ENCODE data around the gene APCDD1L.

The APCDD1L gene

GRCh38 chr20:58492074-58492718, 23.0 kb downstream of the APCDD1L start:
- DNase-seq (ENCODE audit: low read depth): no peak

- DNase-seq (ENCODE audit: low read depth): no peak
These were observed 29.0 kb downstream of the APCDD1L start for GRCh38 chr20:58486207-58486606.

GRCh38 chr20:58485393-58485792, 29.8 kb downstream of the APCDD1L start:
- DNase-seq (ENCODE audit: low read depth): no peak

- no peak for DNase-seq (ENCODE audit: low read depth)
These were observed 31.7 kb downstream of the APCDD1L start for GRCh38 chr20:58483470-58483869.

- no peak for DNase-seq (ENCODE audit: low read depth)
These were observed 32.1 kb downstream of the APCDD1L start for GRCh38 chr20:58483051-58483450.

- DNase-seq (ENCODE audit: low read depth): no peak
These were observed 32.8 kb downstream of the APCDD1L start for GRCh38 chr20:58482416-58482815.

- DNase-seq (ENCODE audit: low read depth): peak; percentile 41
These were observed 33.6 kb downstream of the APCDD1L start for GRCh38 chr20:58481481-58482021.

GRCh38 chr20:58480551-58481336, 34.5 kb downstream of the APCDD1L start:
- DNase-seq (ENCODE audit: low read depth): no peak

GRCh38 chr20:58479726-58480440, 35.3 kb downstream of the APCDD1L start:
- no peak for DNase-seq (ENCODE audit: low read depth)

GRCh38 chr20:58478141-58478805, 36.9 kb downstream of the APCDD1L start:
- DNase-seq (ENCODE audit: low read depth): no peak

- no peak for DNase-seq (ENCODE audit: low read depth)
These were observed 39.7 kb downstream of the APCDD1L start for GRCh38 chr20:58475466-58475865.

GRCh38 chr20:58473453-58474425, 41.5 kb downstream of the APCDD1L start:
- no peak for DNase-seq (ENCODE audit: low read depth)

GRCh38 chr20:58472273-58473018, 42.8 kb downstream of the APCDD1L start:
- DNase-seq (ENCODE audit: low read depth): no peak

GRCh38 chr20:58471193-58472164, 43.7 kb downstream of the APCDD1L start:
- DNase-seq (ENCODE audit: low read depth): no peak

- no peak for DNase-seq (ENCODE audit: low read depth)
These were observed 44.6 kb downstream of the APCDD1L start for GRCh38 chr20:58470336-58471192.

- no peak for DNase-seq (ENCODE audit: low read depth)
These were observed 45.6 kb downstream of the APCDD1L start for GRCh38 chr20:58469616-58470015.

- no peak for DNase-seq (ENCODE audit: low read depth)
These were observed 47.3 kb downstream of the APCDD1L start for GRCh38 chr20:58467572-58468527.
